ENCODE data around the gene N4BP2.

DNA sequence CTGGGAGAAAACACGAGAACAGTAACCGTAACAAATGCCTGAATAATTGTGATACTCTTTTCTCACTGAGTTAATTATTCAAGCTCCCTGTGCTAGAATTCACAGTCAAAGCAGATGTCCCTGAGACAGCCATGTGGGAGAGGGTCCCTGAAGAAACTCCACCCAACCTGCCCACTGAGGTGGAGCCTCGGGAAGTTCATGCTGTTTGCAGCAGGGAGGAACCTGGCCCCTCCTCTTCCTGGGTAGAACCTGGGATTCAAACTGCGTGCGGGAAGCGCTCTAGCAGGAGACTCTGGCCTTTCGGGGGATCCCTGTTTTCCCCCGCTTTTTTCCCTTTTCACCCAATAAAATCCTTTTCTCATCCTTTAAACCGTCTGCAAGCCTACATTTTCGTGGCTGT is 120.0 kb downstream of the N4BP2 start:
- TF ChIP-seq POLR2A (IDR thresholded peaks at IDR 0.05; ENCODE audit: low read length) = no peak
- TF ChIP-seq GATA1 (IDR thresholded peaks at IDR 0.05; ENCODE audit: low read depth, low read length) = no peak

All from erythroblast (primary cell).